GM23338 (cell line): ENCODE data around the gene ESPN. TPM values are rescaled to one million over a fixed set of nuclear protein-coding genes. Genes with fewer than 3 reads are reported as not detected.
A peak's percentile ranks its signal among the peaks of the same experiment; 100 is the strongest.
"Not testable (repeated sequence)": the region's sequence is repeated elsewhere in the genome, so short reads cannot be mapped to it uniquely, and the experiment has no call there.

Source experiments
- ATAC-seq: fragments of 200-7000 bp; cut with Tn5 transposase; 3 replicates; pipeline ENCODE4 v1.9.1; 2020
- DNase-seq: peaks from one replicate; pipeline ENCODE4 v3.0.0-alpha.2; 2015; ENCODE audit warnings: low spot score
- H2AFZ ChIP-seq: fragments of 200-600 bp; sonication (generic); 2 replicates; pipeline ENCODE4 v1.8.0; 2016; ENCODE audit warnings: antibody characterized with exemption, mild to moderate bottlenecking, moderate library complexity
- H3F3A ChIP-seq: fragments of 200-600 bp; sonication (generic); replicated peaks from 2 replicates; pipeline ENCODE4 v1.8.0; 2017; ENCODE audit warnings: antibody characterized with exemption, mixed run types, low read depth
- H3K27ac ChIP-seq: fragments of 200-600 bp; sonication (generic); 2 replicates; pipeline ENCODE4 v1.6.1; 2016; ENCODE audit warnings: low read depth
- H3K27me3 ChIP-seq: fragments of 200-600 bp; sonication (generic); 2 replicates; pipeline ENCODE4 v1.8.0; 2016; ENCODE audit warnings: mild to moderate bottlenecking, mixed run types, moderate library complexity; ENCODE audit not compliant: insufficient read depth
- H3K36me3 ChIP-seq: fragments of 200-600 bp; sonication (generic); 2 replicates; pipeline ENCODE4 v1.8.0; 2016; ENCODE audit warnings: mild to moderate bottlenecking; ENCODE audit not compliant: insufficient read depth
- H3K4me1 ChIP-seq: fragments of 200-600 bp; sonication (generic); 2 replicates; pipeline ENCODE4 v1.8.0; 2016; ENCODE audit warnings: mild to moderate bottlenecking, moderate library complexity; ENCODE audit not compliant: insufficient read depth
- H3K4me2 ChIP-seq: fragments of 200-600 bp; sonication (generic); 2 replicates; pipeline ENCODE4 v1.7.1; 2017; ENCODE audit warnings: mixed run types
- H3K4me3 ChIP-seq: fragments of 200-600 bp; sonication (generic); 2 replicates; pipeline ENCODE4 v1.6.1; 2016; ENCODE audit warnings: mixed run types
- H3K79me2 ChIP-seq: fragments of 200-600 bp; sonication (generic); replicated peaks from 2 replicates; pipeline ENCODE4 v1.8.0; 2017; ENCODE audit warnings: mild to moderate bottlenecking; ENCODE audit not compliant: insufficient read depth
- H3K9me2 ChIP-seq: fragments of 200-600 bp; sonication (generic); 2 replicates; pipeline ENCODE4 v1.8.0; 2017; ENCODE audit not compliant: insufficient read depth
- H4K20me1 ChIP-seq: fragments of 200-600 bp; sonication (generic); replicated peaks from 2 replicates; pipeline ENCODE4 v1.8.0; 2017; ENCODE audit warnings: mild to moderate bottlenecking; ENCODE audit not compliant: insufficient read depth
- H3K27ac Mint-ChIP-seq: 2 replicates; pipeline ENCODE4 v1.8.0; 2020; ENCODE audit warnings: inconsistent platforms, mild to moderate bottlenecking, moderate library complexity, mixed read lengths
- H3K27me3 Mint-ChIP-seq: 3 replicates; pipeline ENCODE4 v1.8.0; 2022; ENCODE audit warnings: low read depth, mild to moderate bottlenecking, moderate library complexity, mixed read lengths, inconsistent platforms; ENCODE audit not compliant: insufficient read depth, poor library complexity
- H3K36me3 Mint-ChIP-seq: 3 replicates; pipeline ENCODE4 v1.8.0; 2021; ENCODE audit warnings: low read depth, mild to moderate bottlenecking, inconsistent platforms, moderate library complexity, mixed read lengths
- H3K4me1 Mint-ChIP-seq: 3 replicates; pipeline ENCODE4 v1.8.0; 2020; ENCODE audit warnings: mild to moderate bottlenecking, inconsistent platforms, mixed read lengths
- H3K4me3 Mint-ChIP-seq: 3 replicates; pipeline ENCODE4 v1.8.0; 2021; ENCODE audit warnings: moderate library complexity, mild to moderate bottlenecking, inconsistent platforms, mixed read lengths
- H3K9me3 Mint-ChIP-seq: 3 replicates; pipeline ENCODE4 v1.8.0; 2020; ENCODE audit warnings: moderate library complexity, mild to moderate bottlenecking, inconsistent platforms, mixed read lengths
- CTCF ChIP-seq, 2 experiments: fragments of 200-600 bp in 1 of 2; sonication (generic) in 1 of 2; conservative IDR thresholded peaks; 2 replicates each; pipeline versions ENCODE4 v1.5.1 to v1.6.1; 2016 to 2017; ENCODE audit warnings: antibody characterized with exemption in 2 of 2, low read depth in 2 of 2, mild to moderate bottlenecking in 2 of 2, moderate library complexity in 1 of 2
- polyA plus RNA-seq: library from polyadenylated mRNA; unstranded; fragments of >200 nt; fragmentation: Nextera tagmentation; extraction: Ambion mirVana; gene quantifications from 2 replicates; pipeline ENCODE4 v1.2.1, GENCODE V29; 2016
- total RNA-seq: library from RNA; depleted of rRNA; stranded (reverse); fragments of >200 nt; shearing (Covaris generic); gene quantifications from 2 replicates; pipeline ENCODE4 v1.2.3, GENCODE V29; 2014

ESPN gene
- total and polyA plus RNA-seq, 2 experiments from 2014 or later, result 12.2 to 13.6 TPM

GRCh38 chr1:6428453-6428852 lies 3.9 kb downstream of the ESPN start:
- H3K4me1 ChIP-seq, H3K4me2 ChIP-seq, H3F3A ChIP-seq, H3K36me3 Mint-ChIP-seq, H3K4me3 Mint-ChIP-seq, H3K9me2 ChIP-seq, H3K36me3 ChIP-seq, H3K27ac Mint-ChIP-seq, H3K79me2 ChIP-seq, H2AFZ ChIP-seq, DNase-seq, H3K9me3 Mint-ChIP-seq, H3K27ac ChIP-seq, H4K20me1 ChIP-seq, H3K4me3 ChIP-seq: not testable (repeated sequence)
- peaks cover 23% of the 10 kb centered on the region; the same call in 2 of the 3 replicates for H3K4me1 Mint-ChIP-seq
- peaks cover 39% of the 10 kb centered on the region for H3K27me3 ChIP-seq
- ATAC-seq, result peak; percentile 4; the same call in 2 of the 3 replicates
- TF ChIP-seq CTCF (conservative IDR thresholded peaks at IDR 0.05; ENCODE audit: low read depth in 2 of 2), result peak in 1 of 2 experiments; percentile 12; a peak in 1 of 4 replicates
- peaks cover 54% of the 10 kb centered on the region for H3K27me3 Mint-ChIP-seq

GRCh38 chr1:6429660-6430411 lies 5.3 kb downstream of the ESPN start:
- not testable (repeated sequence) for H3F3A ChIP-seq

GRCh38 chr1:6431645-6432579 lies 7.3 kb downstream of the ESPN start:
- not testable (repeated sequence) for DNase-seq, ATAC-seq, H3K4me1 ChIP-seq, H3K4me2 ChIP-seq, H3K36me3 ChIP-seq, H3K36me3 Mint-ChIP-seq, H3K4me3 Mint-ChIP-seq, H3K4me3 ChIP-seq, H3K9me3 Mint-ChIP-seq, H3K9me2 ChIP-seq, H3K27me3 ChIP-seq, H3K79me2 ChIP-seq, H3K27ac Mint-ChIP-seq, H3F3A ChIP-seq, H3K27ac ChIP-seq, H4K20me1 ChIP-seq, H2AFZ ChIP-seq
- Mint-ChIP-seq H3K27me3 (peaks cover 25% of the 10 kb centered on the region), H3K4me1 (peaks cover 17% of the 10 kb centered on the region)

More at GRCh38 chr1:6429660-6430411, 5.3 kb downstream of the ESPN start:
- H3K36me3 Mint-ChIP-seq, H3K79me2 ChIP-seq, H3K4me1 ChIP-seq, H4K20me1 ChIP-seq, H2AFZ ChIP-seq, H3K36me3 ChIP-seq, H3K27ac Mint-ChIP-seq, H3K4me2 ChIP-seq, DNase-seq, H3K9me3 Mint-ChIP-seq, H3K4me3 ChIP-seq, H3K9me2 ChIP-seq, H3K27ac ChIP-seq, H3K4me3 Mint-ChIP-seq: not testable (repeated sequence)
- peaks cover 17% of the 10 kb centered on the region for H3K4me1 Mint-ChIP-seq
- ATAC-seq, result peak; percentile 15
- peaks cover 43% of the 10 kb centered on the region for H3K27me3 Mint-ChIP-seq
- peaks cover 25% of the 10 kb centered on the region for H3K27me3 ChIP-seq
